K562 (cell line): ENCODE data around the gene GPSM3. TPM values are rescaled to one million over a fixed set of nuclear protein-coding genes. Genes with fewer than 3 reads are reported as not detected.

ENCODE experiments used
- ATF2 ChIP-seq: sonication (generic); formaldehyde crosslinking; IDR thresholded peaks from 2 replicates; pipeline ENCODE4 v1.8.1; 2022; ENCODE audit warnings: missing genetic modification reagents
- ATF3 ChIP-seq, 2 experiments: fragments of 450-650 bp in 1 of 2; sonication (generic) in 1 of 2; formaldehyde crosslinking in 1 of 2; IDR thresholded peaks in 1 of 2; conservative IDR thresholded peaks in 1 of 2; 2 replicates each; pipeline versions ENCODE4 v1.6.1 to v1.8.1; 2016 to 2023; ENCODE audit warnings: mild to moderate bottlenecking in 2 of 2, moderate library complexity in 2 of 2, inconsistent platforms in 1 of 2, missing genetic modification reagents in 1 of 2
- ELF4 ChIP-seq: fragments of 450-650 bp; formaldehyde crosslinking; IDR thresholded peaks from 2 replicates; pipeline ENCODE4 v1.4.0; 2022; ENCODE audit warnings: missing genetic modification characterization
- ETV5 ChIP-seq: sonication (generic); formaldehyde crosslinking; IDR thresholded peaks from 2 replicates; pipeline ENCODE4 v1.4.0; 2020; ENCODE audit warnings: low read depth, mild to moderate bottlenecking, missing genetic modification reagents
- GTF2F1 ChIP-seq: IDR thresholded peaks from 2 replicates; pipeline ENCODE4 v1.6.1; 2011; ENCODE audit warnings: low read depth, low read length, improper control_type of control experiment
- MEF2D ChIP-seq: conservative IDR thresholded peaks from 2 replicates; pipeline ENCODE4 v1.6.1; 2016; ENCODE audit warnings: low read depth, missing genetic modification characterization, missing compliant biosample characterization
- NFRKB ChIP-seq: fragments of 450-650 bp; IDR thresholded peaks from 2 replicates; pipeline ENCODE4 v1.6.1; 2016; ENCODE audit warnings: low read depth
- PHF21A ChIP-seq: fragments of 450-650 bp; IDR thresholded peaks from 2 replicates; pipeline ENCODE4 v1.6.1; 2017; ENCODE audit warnings: low read depth, borderline replicate concordance
- POLR2A ChIP-seq: fragments of 450-650 bp; conservative IDR thresholded peaks from 2 replicates; pipeline ENCODE4 v1.6.1; 2016
- POLR2B ChIP-seq: fragments of 450-650 bp; IDR thresholded peaks from 2 replicates; pipeline ENCODE4 v1.6.1; 2018; ENCODE audit warnings: low read depth; ENCODE audit not compliant: partially characterized antibody
- RBM22 ChIP-seq: fragments of 200-400 bp; formaldehyde crosslinking; IDR thresholded peaks from 2 replicates; pipeline ENCODE4 v1.6.1; 2018; ENCODE audit warnings: low read length, low read depth; ENCODE audit not compliant: poor library complexity, severe bottlenecking
- SIN3B ChIP-seq: fragments of 450-650 bp; IDR thresholded peaks from 2 replicates; pipeline ENCODE4 v1.6.1; 2017; ENCODE audit warnings: low read depth, mild to moderate bottlenecking, moderate library complexity
- SOX6 ChIP-seq: fragments of 450-650 bp; IDR thresholded peaks from 2 replicates; pipeline ENCODE4 v1.6.1; 2014; ENCODE audit warnings: mild to moderate bottlenecking
- STAT5A ChIP-seq: IDR thresholded peaks from 2 replicates; pipeline ENCODE4 v1.6.1; 2012; ENCODE audit warnings: low read length, inconsistent platforms, borderline replicate concordance
- TCF7 ChIP-seq: sonication (generic); IDR thresholded peaks from 2 replicates; pipeline ENCODE4 v1.6.1; 2016; ENCODE audit warnings: antibody characterized with exemption, borderline replicate concordance
- ZNF174 ChIP-seq: fragments of 250-450 bp; sonication (Bioruptor Pico); IDR thresholded peaks from 2 replicates; pipeline ENCODE4 v1.4.0; 2020; ENCODE audit warnings: mild to moderate bottlenecking
- ZNF24 ChIP-seq: fragments of 450-650 bp; IDR thresholded peaks from 2 replicates; pipeline ENCODE4 v1.6.1; 2016
- ZNF511 ChIP-seq: sonication (generic); formaldehyde crosslinking; IDR thresholded peaks from 2 replicates; pipeline ENCODE4 v1.8.0; 2022; ENCODE audit warnings: mild to moderate bottlenecking, missing genetic modification reagents
- ZNF699 ChIP-seq: fragments of 250-450 bp; sonication (Bioruptor Pico); IDR thresholded peaks from 2 replicates; pipeline ENCODE4 v1.8.0; 2021; ENCODE audit warnings: mild to moderate bottlenecking, moderate library complexity; ENCODE audit not compliant: insufficient replicate concordance
- polyA plus RNA-seq, 8 experiments: library from polyadenylated mRNA; depleted of rRNA in 4 of 8; stranded (reverse) in 5 of 8; unstranded in 3 of 8; fragments of >200 nt; fragmentation: Nextera tagmentation in 2 of 8; fragmentation: Illumina TruSeq in 1 of 8; extraction: Ambion mirVana in 2 of 8; extraction: Trizol in 1 of 8; gene quantifications; 2 replicates each; pipeline versions ENCODE4 v1.2.1 to v1.2.3, GENCODE V29; 2011 to 2014; ENCODE audit warnings: inconsistent platforms in 1 of 8, missing spikeins in 1 of 8
- total RNA-seq, 7 experiments: library from RNA; depleted of rRNA in 6 of 7; stranded (reverse); fragments of >200 nt in 6 of 7; fragmentation: Illumina TruSeq in 2 of 7; extraction: Trizol in 2 of 7; gene quantifications; 2 replicates each; pipeline versions ENCODE4 v1.2.1 to v1.2.3, GENCODE V29; 2011 to 2021; ENCODE audit warnings: low replicate concordance in 1 of 7
- TF ChIP-seq, protein P1 (sequence below), 2 experiments: IDR thresholded peaks; 2 replicates each; pipeline ENCODE4 v1.6.1; 2011; ENCODE audit warnings: borderline replicate concordance in 1 of 2, control low read depth in 1 of 2, low read depth in 1 of 2, low read length in 1 of 2, mild to moderate bottlenecking in 1 of 2, mixed read lengths in 1 of 2, moderate library complexity in 1 of 2; ENCODE audit not compliant: insufficient read depth in 1 of 2, insufficient read length in 1 of 2, poor library complexity in 1 of 2, severe bottlenecking in 1 of 2; ENCODE audit errors: extremely low read depth in 1 of 2
- TF ChIP-seq, protein P2 (sequence below), 2 experiments: fragments of 450-650 bp; IDR thresholded peaks; 2 replicates each; pipeline ENCODE4 v1.6.1; 2016

Gene GPSM3
- total and polyA plus RNA-seq, 9 of the 15 experiments (the other 6 are each of a cell fraction or from before 2014, with no cell fraction given), result 5.3 to 42.6 (median 24.4) TPM

DNA sequence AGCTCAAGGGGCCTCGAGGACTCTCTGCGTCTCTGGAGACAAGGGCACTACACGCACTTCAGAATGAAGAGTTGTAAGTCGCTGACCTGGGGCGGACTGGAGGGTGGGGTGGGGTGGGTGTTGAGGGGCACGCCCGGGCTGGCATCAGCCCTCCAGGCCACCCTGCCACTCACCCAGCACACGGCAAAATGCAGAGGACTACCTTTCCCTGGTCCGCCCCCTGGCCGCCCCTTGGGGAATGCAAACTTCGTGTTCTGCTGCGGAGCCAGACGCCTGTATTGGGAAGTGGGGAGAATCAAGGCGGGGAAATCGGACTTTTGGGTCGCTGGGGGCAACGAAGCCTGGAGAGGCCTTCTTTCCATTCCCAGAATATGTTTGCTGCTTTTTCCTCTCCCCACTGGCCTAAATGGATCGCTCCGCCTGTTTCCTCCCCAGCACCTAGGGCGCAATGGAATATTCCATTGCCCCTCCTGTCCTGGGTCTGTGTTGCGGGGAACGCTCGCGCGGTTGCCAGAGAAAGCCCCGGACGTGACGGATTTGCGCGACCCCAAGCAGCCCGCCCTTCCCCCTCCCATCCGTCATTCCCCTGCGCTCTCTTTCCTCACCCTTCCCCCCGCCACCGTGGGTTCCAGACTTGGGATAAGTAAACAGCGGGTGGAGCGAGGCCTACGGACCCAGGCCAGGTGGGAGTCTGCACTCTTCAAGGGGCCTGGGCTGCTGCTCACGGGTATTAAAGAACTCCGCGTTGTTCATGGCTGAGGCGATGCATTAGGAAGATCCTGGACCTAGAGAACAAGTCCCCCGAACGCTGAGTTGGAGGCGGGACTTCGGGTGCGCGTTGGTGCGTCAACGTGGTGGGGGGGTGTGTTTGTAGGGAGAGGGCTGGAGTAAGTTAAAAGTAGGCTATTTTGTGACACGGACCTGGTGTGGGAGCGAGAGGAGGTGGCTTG lies 38.6 kb downstream of the GPSM3 start, which contains the start of gene PPT2 (continued):
- peak; percentile 55; the same call in 1 of the 2 replicates for TF ChIP-seq ATF3 (IDR thresholded peaks at IDR 0.05)
- TF ChIP-seq ATF3 (CRISPR knock-in tag; conservative IDR thresholded peaks at IDR 0.05), result peak; percentile 65
- peak; percentile 60; the same call in 1 of the 2 replicates for TF ChIP-seq SIN3B
- peak; percentile 19; the same call in 1 of the 2 replicates for TF ChIP-seq GTF2F1
- no peak for TF ChIP-seq ELF4
- peak; percentile 62 for TF ChIP-seq POLR2B
- peak; percentile 73 for TF ChIP-seq RBM22
- TF ChIP-seq, protein P1, sequence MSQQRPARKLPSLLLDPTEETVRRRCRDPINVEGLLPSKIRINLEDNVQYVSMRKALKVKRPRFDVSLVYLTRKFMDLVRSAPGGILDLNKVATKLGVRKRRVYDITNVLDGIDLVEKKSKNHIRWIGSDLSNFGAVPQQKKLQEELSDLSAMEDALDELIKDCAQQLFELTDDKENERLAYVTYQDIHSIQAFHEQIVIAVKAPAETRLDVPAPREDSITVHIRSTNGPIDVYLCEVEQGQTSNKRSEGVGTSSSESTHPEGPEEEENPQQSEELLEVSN (IDR thresholded peaks at IDR 0.05; ENCODE audit: borderline replicate concordance in 1 of 2, extremely low read depth in 1 of 2, insufficient read depth in 1 of 2, insufficient read length in 1 of 2, low read depth in 1 of 2, low read length in 1 of 2, poor library complexity in 1 of 2, severe bottlenecking in 1 of 2), result peak in 1 of 2 experiments; percentile 10
- TF ChIP-seq TCF7, result peak; percentile 58; the same call in 1 of the 2 replicates
- 0 out of 2 replicates have a peak, but pooled peaks have one; percentile 3 for TF ChIP-seq ZNF511 (CRISPR knock-in tag)
- TF ChIP-seq, protein P2, sequence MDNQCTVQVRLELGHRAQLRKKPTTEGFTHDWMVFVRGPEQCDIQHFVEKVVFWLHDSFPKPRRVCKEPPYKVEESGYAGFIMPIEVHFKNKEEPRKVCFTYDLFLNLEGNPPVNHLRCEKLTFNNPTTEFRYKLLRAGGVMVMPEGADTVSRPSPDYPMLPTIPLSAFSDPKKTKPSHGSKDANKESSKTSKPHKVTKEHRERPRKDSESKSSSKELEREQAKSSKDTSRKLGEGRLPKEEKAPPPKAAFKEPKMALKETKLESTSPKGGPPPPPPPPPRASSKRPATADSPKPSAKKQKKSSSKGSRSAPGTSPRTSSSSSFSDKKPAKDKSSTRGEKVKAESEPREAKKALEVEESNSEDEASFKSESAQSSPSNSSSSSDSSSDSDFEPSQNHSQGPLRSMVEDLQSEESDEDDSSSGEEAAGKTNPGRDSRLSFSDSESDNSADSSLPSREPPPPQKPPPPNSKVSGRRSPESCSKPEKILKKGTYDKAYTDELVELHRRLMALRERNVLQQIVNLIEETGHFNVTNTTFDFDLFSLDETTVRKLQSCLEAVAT (IDR thresholded peaks at IDR 0.05), result peak; percentile 60 to 77; a peak in 3 of 4 replicates
- 0 out of 2 replicates have a peak, but pooled peaks have one; percentile 24 for TF ChIP-seq ZNF24
- TF ChIP-seq NFRKB, result no peak; the same call in 1 of the 2 replicates
- TF ChIP-seq ATF2 (CRISPR knock-in tag), result no peak
- peak; percentile 82 for TF ChIP-seq POLR2A
- TF ChIP-seq MEF2D (tag), result peak; percentile 39; the same call in 1 of the 2 replicates
- 0 out of 2 replicates have a peak, but pooled peaks have one; percentile 18 for TF ChIP-seq ZNF174 (CRISPR knock-in tag)
- no peak for TF ChIP-seq ZNF699 (CRISPR knock-in tag)
- TF ChIP-seq PHF21A, result no peak
- TF ChIP-seq ETV5 (CRISPR knock-in tag), result peak; percentile 72; the same call in 1 of the 2 replicates
- TF ChIP-seq SOX6, result peak; percentile 41; the same call in 1 of the 2 replicates
- TF ChIP-seq STAT5A, result peak; percentile 12; the same call in 1 of the 2 replicates
